H9 (cell line): ENCODE measurements around the gene SSBP3. TPM values are rescaled to one million over a fixed set of nuclear protein-coding genes. Genes with fewer than 3 reads are reported as not detected.
A peak's percentile ranks its signal among the peaks of the same experiment; 100 is the strongest.

Source experiments
- DNase-seq: peaks from one replicate; pipeline ENCODE4 v3.0.0-alpha.2; 2017
- H2AFZ ChIP-seq: one replicate; pipeline ENCODE4 v1.6.1; 2013; ENCODE audit warnings: mild to moderate bottlenecking, low read length, control low read depth, moderate library complexity
- H2AK5ac ChIP-seq: 2 replicates; pipeline ENCODE4 v1.6.1; 2013; ENCODE audit warnings: low read length, control low read depth, mixed read lengths; ENCODE audit not compliant: insufficient read length
- H2BK120ac ChIP-seq: one replicate; pipeline ENCODE4 v1.6.1; 2013; ENCODE audit warnings: low read depth, mild to moderate bottlenecking, low read length, control low read depth, inconsistent platforms; ENCODE audit not compliant: poor library complexity, severe bottlenecking
- H2BK12ac ChIP-seq: 2 replicates; pipeline ENCODE4 v1.6.1; 2013; ENCODE audit warnings: low read length, control low read depth, mixed read lengths, low read depth; ENCODE audit not compliant: insufficient read length
- H2BK15ac ChIP-seq: 2 replicates; pipeline ENCODE4 v1.6.1; 2013; ENCODE audit warnings: low read depth, low read length, control low read depth
- H2BK20ac ChIP-seq: one replicate; pipeline ENCODE4 v1.6.1; 2013; ENCODE audit warnings: low read depth, mild to moderate bottlenecking, low read length, control low read depth, inconsistent platforms; ENCODE audit not compliant: poor library complexity, severe bottlenecking
- H2BK5ac ChIP-seq: 2 replicates; pipeline ENCODE4 v1.6.1; 2013; ENCODE audit warnings: low read length, control low read depth, mixed read lengths; ENCODE audit not compliant: insufficient read length
- H3K14ac ChIP-seq: 2 replicates; pipeline ENCODE4 v1.6.1; 2013; ENCODE audit warnings: low read length, control low read depth; ENCODE audit not compliant: insufficient read depth
- H3K18ac ChIP-seq: 2 replicates; pipeline ENCODE4 v1.6.1; 2013; ENCODE audit warnings: low read depth, mild to moderate bottlenecking, mixed read lengths, low read length, control low read depth; ENCODE audit not compliant: insufficient read length
- H3K23ac ChIP-seq: 2 replicates; pipeline ENCODE4 v1.6.1; 2013; ENCODE audit warnings: low read length, control low read depth, mixed read lengths, low read depth; ENCODE audit not compliant: insufficient read length
- H3K23me2 ChIP-seq: 2 replicates; pipeline ENCODE4 v1.6.1; 2013; ENCODE audit warnings: low read depth, mild to moderate bottlenecking, mixed read lengths, low read length, control low read depth; ENCODE audit not compliant: insufficient read length, poor library complexity, severe bottlenecking
- H3K27ac ChIP-seq: 2 replicates; pipeline ENCODE4 v1.5.1; 2013; ENCODE audit warnings: low read length, control low read depth, mixed read lengths, low read depth; ENCODE audit not compliant: insufficient read length
- H3K27me3 ChIP-seq: 2 replicates; pipeline ENCODE4 v1.6.1; 2013; ENCODE audit warnings: low read length, control low read depth, inconsistent platforms; ENCODE audit not compliant: insufficient read depth
- H3K4ac ChIP-seq: 2 replicates; pipeline ENCODE4 v1.6.1; 2013; ENCODE audit warnings: low read depth, mild to moderate bottlenecking, control low read depth, inconsistent platforms, low read length, moderate library complexity
- H3K4me1 ChIP-seq: 2 replicates; pipeline ENCODE4 v1.6.1; 2013; ENCODE audit warnings: low read length, control low read depth, inconsistent platforms; ENCODE audit not compliant: insufficient read depth
- H3K4me2 ChIP-seq: 2 replicates; pipeline ENCODE4 v1.6.1; 2013; ENCODE audit warnings: low read length, control low read depth, mixed read lengths; ENCODE audit not compliant: insufficient read length, insufficient read depth
- H3K56ac ChIP-seq: 2 replicates; pipeline ENCODE4 v1.6.1; 2013; ENCODE audit warnings: low read depth, mild to moderate bottlenecking, mixed read lengths, low read length, control low read depth; ENCODE audit not compliant: insufficient read length
- H3K79me1 ChIP-seq: 2 replicates; pipeline ENCODE4 v1.6.1; 2013; ENCODE audit warnings: low read depth, mild to moderate bottlenecking, moderate library complexity, low read length, control low read depth, inconsistent platforms; ENCODE audit not compliant: insufficient read depth, poor library complexity, severe bottlenecking
- H3K79me2 ChIP-seq: 2 replicates; pipeline ENCODE4 v1.6.1; 2013; ENCODE audit warnings: low read length, control low read depth, inconsistent platforms; ENCODE audit not compliant: insufficient read depth
- H3K9ac ChIP-seq: 2 replicates; pipeline ENCODE4 v1.6.1; 2013; ENCODE audit warnings: low read length, control low read depth, mixed read lengths; ENCODE audit not compliant: insufficient read length; ENCODE audit errors: extremely low read depth
- H3K9me3 ChIP-seq: one replicate; pipeline ENCODE4 v1.6.1; 2013; ENCODE audit warnings: low read depth, low read length, inconsistent platforms; ENCODE audit not compliant: control insufficient read depth
- H3T11ph ChIP-seq: one replicate; pipeline ENCODE4 v1.6.1; 2013; ENCODE audit warnings: mild to moderate bottlenecking, low read length, control low read depth, inconsistent platforms
- H4K20me1 ChIP-seq: one replicate; pipeline ENCODE4 v1.6.1; 2013; ENCODE audit not compliant: control insufficient read depth, insufficient read length, insufficient read depth
- H4K5ac ChIP-seq: 2 replicates; pipeline ENCODE4 v1.6.1; 2013; ENCODE audit warnings: low read depth, mild to moderate bottlenecking, mixed read lengths, low read length, control low read depth; ENCODE audit not compliant: insufficient read length
- H4K8ac ChIP-seq: replicated peaks from 2 replicates; pipeline ENCODE4 v1.6.1; 2013; ENCODE audit warnings: low read length, control low read depth, mixed read lengths, low read depth; ENCODE audit not compliant: insufficient read length
- H4K91ac ChIP-seq: 2 replicates; pipeline ENCODE4 v1.6.1; 2013; ENCODE audit warnings: low read depth, mild to moderate bottlenecking, moderate library complexity, mixed read lengths, low read length, control low read depth; ENCODE audit not compliant: insufficient read length
- H3K27ac Mint-ChIP-seq, 3 experiments: 2 replicates in 2 of 3; 3 replicates in 1 of 3; pipeline ENCODE4 v1.8.0; 2020 to 2021; ENCODE audit warnings: mixed read lengths in 3 of 3, mild to moderate bottlenecking in 1 of 3, moderate library complexity in 1 of 3
- H3K27me3 Mint-ChIP-seq: 2 replicates; pipeline ENCODE4 v1.8.0; 2021; ENCODE audit warnings: low read depth, mild to moderate bottlenecking, moderate library complexity, mixed read lengths
- H3K36me3 Mint-ChIP-seq, 3 experiments: 2 replicates in 2 of 3; 3 replicates in 1 of 3; pipeline ENCODE4 v1.8.0; 2020 to 2021; ENCODE audit warnings: low read depth in 3 of 3, mixed read lengths in 3 of 3; ENCODE audit not compliant: insufficient read depth in 1 of 3
- H3K4me1 Mint-ChIP-seq, 2 experiments: 2 replicates each; pipeline ENCODE4 v1.8.0; 2020; ENCODE audit warnings: mixed read lengths in 2 of 2
- H3K4me3 Mint-ChIP-seq, 2 experiments: 2 replicates in 1 of 2; 3 replicates in 1 of 2; pipeline ENCODE4 v1.8.0; 2020 to 2021; ENCODE audit warnings: mild to moderate bottlenecking in 2 of 2, mixed read lengths in 2 of 2, moderate library complexity in 1 of 2
- H3K9me3 Mint-ChIP-seq, 2 experiments: 2 replicates in 1 of 2; 3 replicates in 1 of 2; pipeline ENCODE4 v1.8.0; 2020; ENCODE audit warnings: mild to moderate bottlenecking in 2 of 2, mixed read lengths in 2 of 2, moderate library complexity in 1 of 2
- CTCF ChIP-seq: fragments of 200-600 bp; sonication (generic); conservative IDR thresholded peaks from 3 replicates; pipeline ENCODE4 v1.8.0; 2021; ENCODE audit warnings: antibody characterized with exemption, mild to moderate bottlenecking
- WGBS: extraction: QIAGEN DNeasy Blood & Tissue Kit; methylation state at CpG from one replicate; pipeline ENCODE4 v1.1.7; 2013; ENCODE audit warnings: missing lambda C conversion rate, low lambda C conversion rate, mixed read lengths; ENCODE audit not compliant: insufficient read length; ENCODE audit errors: extremely low coverage; 5-methylcytosine and 5-hydroxymethylcytosine counted together
- total RNA-seq: library from RNA; stranded (reverse); gene quantifications from 2 replicates; pipeline ENCODE4 v1.2.1, GENCODE V29; 2021

SSBP3 gene
- total RNA-seq, 1 experiment from 2014 or later = 126 TPM

- H3K4ac ChIP-seq = no peak overlapping the region
- no peak overlapping the region for H2BK5ac ChIP-seq
- TF ChIP-seq CTCF = no peak
- H3K56ac ChIP-seq = no peak overlapping the region
- H3K14ac ChIP-seq = no peak overlapping the region
- no peak overlapping the region for H2BK15ac ChIP-seq
- H3K23ac ChIP-seq = no peak overlapping the region
- H3K27me3 Mint-ChIP-seq = peaks cover 2% of the 10 kb centered on the region; the same call in 1 of the 2 replicates
- H2BK120ac ChIP-seq = no peak overlapping the region
- H3T11ph ChIP-seq = no peak overlapping the region
- H3K9me3 Mint-ChIP-seq = no peaks in the 10 kb centered on the region
- H4K5ac ChIP-seq = no peak overlapping the region
- no peak for DNase-seq
- H2AFZ ChIP-seq = no peak overlapping the region
- H3K23me2 ChIP-seq = no peaks in the 10 kb centered on the region
- H2AK5ac ChIP-seq = no peak overlapping the region
- no peak overlapping the region for H3K27ac ChIP-seq
- H2BK12ac ChIP-seq = no peak overlapping the region
- no peak overlapping the region for H3K4me2 ChIP-seq
- H3K4me1 ChIP-seq = no peaks in the 10 kb centered on the region
- H3K9me3 ChIP-seq = no peaks in the 10 kb centered on the region
- peaks cover 7 to 29% (median 26%) of the 10 kb centered on the region in 3 experiments; a peak in 6 of 7 replicates for H3K36me3 Mint-ChIP-seq
- peaks cover 32 to 38% of the 10 kb centered on the region in 2 experiments for H3K4me1 Mint-ChIP-seq
- no peak overlapping the region for H4K8ac ChIP-seq
- H3K27me3 ChIP-seq = no peaks in the 10 kb centered on the region
- 100% methylated on average over 2 of the region's 6 CpGs for WGBS
- H3K79me1 ChIP-seq = no peaks in the 10 kb centered on the region
- H2BK20ac ChIP-seq = no peak overlapping the region
- H3K9ac ChIP-seq = no peak overlapping the region
- H3K4me3 Mint-ChIP-seq = no peak overlapping the region
- no peaks in the 10 kb centered on the region for H4K20me1 ChIP-seq
- no peaks in the 10 kb centered on the region for H3K79me2 ChIP-seq
- peak overlapping the region in 2 of 3 experiments; percentile 19 to 82; a peak in 4 of 7 replicates for H3K27ac Mint-ChIP-seq
- H4K91ac ChIP-seq = no peak overlapping the region
- no peak overlapping the region for H3K18ac ChIP-seq
Measured at GRCh38 chr1:54225378-54225777, 180.8 kb downstream of the SSBP3 start.
